MM.1S (cell line): ENCODE data around the gene TMEM229B.

Experiments used
- DNase-seq: peaks from one replicate; pipeline ENCODE4 v3.0.0-alpha.2; 2015
- H2AFZ ChIP-seq: fragments of 300-600 bp; sonication (generic); 2 replicates; pipeline ENCODE4 v1.6.0; 2016; ENCODE audit warnings: antibody characterized with exemption, low read length
- H3F3A ChIP-seq: fragments of 300-600 bp; sonication (generic); 2 replicates; pipeline ENCODE4 v1.6.1; 2016; ENCODE audit warnings: mild to moderate bottlenecking, antibody characterized with exemption, low read length, moderate library complexity, mixed read lengths; ENCODE audit not compliant: insufficient read depth
- H3K27ac ChIP-seq: fragments of 300-600 bp; sonication (generic); 2 replicates; pipeline ENCODE4 v1.5.1; 2016; ENCODE audit warnings: mild to moderate bottlenecking, low read length
- H3K27me3 ChIP-seq: fragments of 300-600 bp; sonication (generic); replicated peaks from 2 replicates; pipeline ENCODE4 v1.6.0; 2016; ENCODE audit warnings: low read length; ENCODE audit not compliant: insufficient read depth
- H3K36me3 ChIP-seq: fragments of 300-600 bp; sonication (generic); replicated peaks from 2 replicates; pipeline ENCODE4 v1.6.1; 2016; ENCODE audit warnings: mild to moderate bottlenecking, low read length, mixed read lengths; ENCODE audit not compliant: insufficient read depth
- H3K4me1 ChIP-seq: fragments of 300-600 bp; sonication (generic); 2 replicates; pipeline ENCODE4 v1.6.1; 2016; ENCODE audit warnings: low read length, mixed read lengths
- H3K4me2 ChIP-seq: fragments of 300-600 bp; sonication (generic); 2 replicates; pipeline ENCODE4 v1.6.0; 2016; ENCODE audit warnings: low read depth, low read length
- H3K4me3 ChIP-seq: fragments of 300-600 bp; sonication (generic); 2 replicates; pipeline ENCODE4 v1.5.1; 2016; ENCODE audit warnings: low read length, mixed read lengths
- H3K79me2 ChIP-seq: fragments of 300-600 bp; sonication (generic); 2 replicates; pipeline ENCODE4 v1.6.1; 2016; ENCODE audit warnings: mixed run types, low read length, mixed read lengths
- H3K9ac ChIP-seq: fragments of 300-600 bp; sonication (generic); 2 replicates; pipeline ENCODE4 v1.6.1; 2016; ENCODE audit warnings: low read length, mixed read lengths
- H3K9me2 ChIP-seq: fragments of 300-600 bp; sonication (generic); replicated peaks from 2 replicates; pipeline ENCODE4 v1.6.1; 2016; ENCODE audit warnings: mild to moderate bottlenecking, low read length, mixed read lengths; ENCODE audit not compliant: insufficient read depth
- H3K9me3 ChIP-seq: fragments of 300-600 bp; sonication (generic); replicated peaks from 2 replicates; pipeline ENCODE4 v1.6.1; 2016; ENCODE audit warnings: mild to moderate bottlenecking, low read length, mixed read lengths; ENCODE audit not compliant: insufficient read depth
- H4K20me1 ChIP-seq: fragments of 300-600 bp; sonication (generic); 2 replicates; pipeline ENCODE4 v1.6.1; 2016; ENCODE audit warnings: mild to moderate bottlenecking, low read length, moderate library complexity, mixed read lengths; ENCODE audit not compliant: insufficient read depth
- EZH2 ChIP-seq: fragments of 300-600 bp; sonication (generic); optimal IDR thresholded peaks from 2 replicates; pipeline ENCODE3; 2017; ENCODE audit warnings: low read depth, mild to moderate bottlenecking, antibody characterized with exemption, low read length, mixed read lengths
- EZH2phosphoT487 ChIP-seq: fragments of 300-600 bp; sonication (generic); IDR thresholded peaks from 2 replicates; pipeline ENCODE4 v1.6.1; 2018; ENCODE audit warnings: antibody characterized with exemption, low read length
- TF ChIP-seq, protein P1 (sequence below): fragments of 300-600 bp; sonication (generic); IDR thresholded peaks from 2 replicates; pipeline ENCODE4 v1.5.1; 2016; ENCODE audit warnings: antibody characterized with exemption, low read length, mixed read lengths

The TMEM229B gene

DNA sequence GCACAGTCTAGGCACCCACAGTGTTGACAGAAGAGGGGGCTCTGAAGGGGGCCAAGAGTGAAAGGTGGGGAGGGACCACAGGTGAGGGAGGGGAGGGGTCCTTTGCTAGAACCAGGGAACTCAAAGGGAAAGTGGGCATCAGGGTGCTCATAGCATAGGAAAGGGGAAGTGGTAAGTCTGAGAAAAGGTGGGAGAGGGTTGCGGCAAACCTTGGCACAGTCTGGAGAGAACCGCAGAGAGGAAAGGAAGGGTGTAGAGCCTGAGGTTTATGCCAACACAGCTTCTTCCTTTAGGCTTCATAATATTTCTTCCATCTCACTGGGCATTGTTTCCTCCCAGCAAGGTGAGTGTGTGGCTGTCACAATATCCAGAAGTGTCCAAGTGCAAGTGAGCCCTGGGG is 65.1 kb downstream of the TMEM229B start:
- Histone ChIP-seq H3K9ac (no peak overlapping the region), H3F3A (no peaks in the 10 kb centered on the region), H3K27me3 (no peaks in the 10 kb centered on the region), H3K4me3 (no peak overlapping the region), H3K9me3 (no peaks in the 10 kb centered on the region), H3K36me3 (no peaks in the 10 kb centered on the region), H3K27ac (no peak overlapping the region), H4K20me1 (no peaks in the 10 kb centered on the region), H3K79me2 (no peaks in the 10 kb centered on the region), H3K9me2 (no peaks in the 10 kb centered on the region), H3K4me2 (no peak overlapping the region), H2AFZ (no peak overlapping the region), H3K4me1 (0 out of 2 replicates have a peak, but pooled peaks cover 6% of the 10 kb centered on the region)
- TF ChIP-seq, protein P1, sequence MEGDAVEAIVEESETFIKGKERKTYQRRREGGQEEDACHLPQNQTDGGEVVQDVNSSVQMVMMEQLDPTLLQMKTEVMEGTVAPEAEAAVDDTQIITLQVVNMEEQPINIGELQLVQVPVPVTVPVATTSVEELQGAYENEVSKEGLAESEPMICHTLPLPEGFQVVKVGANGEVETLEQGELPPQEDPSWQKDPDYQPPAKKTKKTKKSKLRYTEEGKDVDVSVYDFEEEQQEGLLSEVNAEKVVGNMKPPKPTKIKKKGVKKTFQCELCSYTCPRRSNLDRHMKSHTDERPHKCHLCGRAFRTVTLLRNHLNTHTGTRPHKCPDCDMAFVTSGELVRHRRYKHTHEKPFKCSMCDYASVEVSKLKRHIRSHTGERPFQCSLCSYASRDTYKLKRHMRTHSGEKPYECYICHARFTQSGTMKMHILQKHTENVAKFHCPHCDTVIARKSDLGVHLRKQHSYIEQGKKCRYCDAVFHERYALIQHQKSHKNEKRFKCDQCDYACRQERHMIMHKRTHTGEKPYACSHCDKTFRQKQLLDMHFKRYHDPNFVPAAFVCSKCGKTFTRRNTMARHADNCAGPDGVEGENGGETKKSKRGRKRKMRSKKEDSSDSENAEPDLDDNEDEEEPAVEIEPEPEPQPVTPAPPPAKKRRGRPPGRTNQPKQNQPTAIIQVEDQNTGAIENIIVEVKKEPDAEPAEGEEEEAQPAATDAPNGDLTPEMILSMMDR: no peak
- TF ChIP-seq EZH2: no peak
- no peak for TF ChIP-seq EZH2phosphoT487
- DNase-seq: no peak

- no peak for DNase-seq
- Histone ChIP-seq H3K4me3 (no peak overlapping the region), H3K4me1 (0 out of 2 replicates have a peak, but pooled peaks cover 4% of the 10 kb centered on the region), H3K27me3 (no peaks in the 10 kb centered on the region), H3F3A (no peaks in the 10 kb centered on the region), H3K4me2 (no peak overlapping the region), H3K36me3 (no peaks in the 10 kb centered on the region), H3K9ac (no peak overlapping the region), H2AFZ (no peak overlapping the region), H3K79me2 (no peaks in the 10 kb centered on the region), H4K20me1 (no peaks in the 10 kb centered on the region), H3K9me3 (no peaks in the 10 kb centered on the region), H3K27ac (no peak overlapping the region), H3K9me2 (no peaks in the 10 kb centered on the region)
- no peak for TF ChIP-seq EZH2phosphoT487
- no peak for TF ChIP-seq EZH2
- TF ChIP-seq, protein P1: no peak
Observed at GRCh38 chr14:67421356-67422224, 66.9 kb downstream of the TMEM229B start.
